AG10803 (cell line): ENCODE results near the gene ATG2A.

Experiments used
- DNase-seq: peaks from one replicate; pipeline ENCODE4 v3.0.0; 2010; ENCODE audit warnings: low read depth
- H3K4me3 ChIP-seq: 2 replicates; pipeline ENCODE4 v1.5.1; 2011; ENCODE audit warnings: mild to moderate bottlenecking, low read length, control low read depth
- TF ChIP-seq, protein P1 (sequence below): conservative IDR thresholded peaks from 2 replicates; pipeline ENCODE4 v1.5.1; 2011; ENCODE audit warnings: mild to moderate bottlenecking, low read length, control low read depth, inconsistent platforms

The ATG2A gene

DNA sequence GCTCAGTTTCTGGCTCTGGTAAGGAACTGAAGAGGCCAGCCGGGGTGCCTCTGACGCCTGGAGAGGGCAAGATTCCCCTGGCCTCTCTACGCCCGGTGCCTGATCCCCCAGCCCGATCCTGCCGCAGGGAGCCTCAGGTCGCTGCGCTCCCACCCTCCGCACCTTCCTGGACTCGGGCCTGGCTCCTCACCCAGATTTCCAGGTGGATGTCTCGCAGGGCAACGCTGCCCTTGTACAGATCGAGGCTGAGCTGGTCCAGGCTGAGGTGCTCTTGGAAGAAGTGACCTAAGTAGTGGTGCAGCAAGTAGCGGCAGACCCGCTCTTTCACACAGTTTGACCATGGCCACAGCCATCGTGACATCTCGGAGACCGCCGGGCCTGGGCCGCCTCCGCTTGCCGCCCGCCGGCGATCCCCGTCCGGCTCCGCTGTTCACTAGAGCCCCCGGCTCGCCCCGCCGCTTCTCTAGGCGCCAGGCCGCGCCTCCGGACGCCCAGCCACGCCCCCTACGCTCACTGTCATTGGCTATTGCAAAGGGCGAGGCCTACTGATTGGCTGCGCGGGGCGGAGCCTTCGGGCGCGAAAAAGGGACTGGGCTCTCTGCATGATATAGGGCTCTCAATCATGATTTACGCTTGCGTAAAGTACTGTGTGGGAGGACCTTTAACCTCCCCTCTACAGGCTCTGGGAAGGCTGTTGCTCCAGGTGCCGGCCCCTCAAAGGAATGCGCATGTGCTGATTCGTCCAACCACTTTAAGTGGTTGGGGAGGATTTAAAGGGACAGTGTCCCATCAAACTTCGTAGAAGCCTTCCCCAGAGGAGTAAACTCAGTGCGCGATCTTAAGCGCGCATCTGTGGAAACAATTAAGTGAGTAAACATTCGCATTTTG, at the start of gene ATG2A:
ATG2A (minus strand) TSS at position 435 of the 888 bp plus-strand sequence; CDS start at position 361, 74 bp downstream.
- peak within 1 kb of the TSS; percentile 99 for H3K4me3 ChIP-seq
- DNase-seq = peak; percentile 100
- TF ChIP-seq, protein P1, sequence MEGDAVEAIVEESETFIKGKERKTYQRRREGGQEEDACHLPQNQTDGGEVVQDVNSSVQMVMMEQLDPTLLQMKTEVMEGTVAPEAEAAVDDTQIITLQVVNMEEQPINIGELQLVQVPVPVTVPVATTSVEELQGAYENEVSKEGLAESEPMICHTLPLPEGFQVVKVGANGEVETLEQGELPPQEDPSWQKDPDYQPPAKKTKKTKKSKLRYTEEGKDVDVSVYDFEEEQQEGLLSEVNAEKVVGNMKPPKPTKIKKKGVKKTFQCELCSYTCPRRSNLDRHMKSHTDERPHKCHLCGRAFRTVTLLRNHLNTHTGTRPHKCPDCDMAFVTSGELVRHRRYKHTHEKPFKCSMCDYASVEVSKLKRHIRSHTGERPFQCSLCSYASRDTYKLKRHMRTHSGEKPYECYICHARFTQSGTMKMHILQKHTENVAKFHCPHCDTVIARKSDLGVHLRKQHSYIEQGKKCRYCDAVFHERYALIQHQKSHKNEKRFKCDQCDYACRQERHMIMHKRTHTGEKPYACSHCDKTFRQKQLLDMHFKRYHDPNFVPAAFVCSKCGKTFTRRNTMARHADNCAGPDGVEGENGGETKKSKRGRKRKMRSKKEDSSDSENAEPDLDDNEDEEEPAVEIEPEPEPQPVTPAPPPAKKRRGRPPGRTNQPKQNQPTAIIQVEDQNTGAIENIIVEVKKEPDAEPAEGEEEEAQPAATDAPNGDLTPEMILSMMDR = no peak

DNA sequence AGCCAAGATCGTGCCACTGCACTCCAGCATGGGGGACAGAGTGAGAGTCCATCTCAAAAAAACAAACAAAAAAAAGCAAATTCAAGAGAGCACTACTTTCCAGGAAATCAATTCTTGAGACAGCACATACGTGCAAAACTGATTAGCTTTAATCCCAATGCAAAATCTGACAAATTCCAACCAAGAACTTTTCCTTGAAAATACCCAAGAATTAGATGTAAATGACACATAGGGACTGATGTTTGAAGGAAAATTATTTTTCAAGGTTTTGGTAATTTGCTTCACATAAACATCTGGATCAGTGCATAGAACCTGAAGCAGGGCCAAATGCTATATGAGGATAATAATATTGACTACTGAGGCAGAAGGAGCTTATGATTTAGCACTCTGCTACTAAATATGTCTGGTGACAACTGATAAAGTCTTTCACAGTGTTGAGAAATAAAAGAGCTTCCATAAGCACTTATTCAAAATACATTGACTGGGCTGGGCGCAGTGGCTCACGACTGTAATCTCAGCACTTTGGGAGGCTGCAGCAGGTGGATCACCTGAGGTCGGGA, 46.1 kb upstream of the ATG2A start:
- TF ChIP-seq, protein P1 = no peak
- DNase-seq = no peak
- H3K4me3 ChIP-seq = no peak overlapping the region

DNA sequence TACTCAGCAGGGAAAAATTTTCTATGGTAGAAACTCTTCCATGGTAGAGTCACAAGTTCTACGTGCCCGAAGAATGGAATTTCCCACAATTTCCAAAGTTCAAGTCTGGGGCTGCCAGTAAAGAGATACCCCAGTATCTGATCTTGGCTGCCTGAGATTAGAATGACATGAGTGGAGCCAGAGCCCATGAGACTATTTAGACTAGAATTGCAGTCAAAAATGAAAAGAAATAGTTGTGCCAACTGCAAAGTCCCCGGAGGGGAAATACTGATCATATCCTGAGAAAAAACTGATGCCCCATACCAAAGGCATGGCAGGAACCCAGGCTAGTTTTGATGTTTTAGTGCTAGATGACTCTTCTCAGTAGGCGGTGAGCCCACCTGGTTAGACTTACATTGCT, 43.7 kb upstream of the ATG2A start:
- TF ChIP-seq, protein P1 = no peak
- no peak for DNase-seq

DNA sequence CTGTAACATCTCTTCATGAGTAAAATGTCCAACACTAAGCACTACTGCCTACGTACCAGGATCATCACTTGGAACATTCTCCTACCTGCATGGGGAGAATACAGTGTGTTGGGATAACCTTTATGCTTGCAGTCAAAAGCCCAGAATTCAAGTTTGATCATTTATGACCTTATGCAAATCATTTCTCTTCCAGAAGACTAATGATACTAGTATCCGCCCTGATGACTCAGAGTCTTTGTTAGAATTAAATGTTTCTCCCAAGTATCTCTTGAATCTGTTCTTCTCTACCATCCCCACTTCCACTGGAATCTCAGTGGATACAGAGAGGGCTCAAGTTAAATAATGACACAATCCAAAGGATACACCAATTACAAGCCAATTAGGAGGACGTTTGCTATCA, 42.5 kb upstream of the ATG2A start:
- H3K4me3 ChIP-seq = no peak overlapping the region
- TF ChIP-seq, protein P1 = no peak
- DNase-seq = no peak

More for the DNA sequence above, 43.7 kb upstream of the ATG2A start:
- no peak overlapping the region for H3K4me3 ChIP-seq

DNA sequence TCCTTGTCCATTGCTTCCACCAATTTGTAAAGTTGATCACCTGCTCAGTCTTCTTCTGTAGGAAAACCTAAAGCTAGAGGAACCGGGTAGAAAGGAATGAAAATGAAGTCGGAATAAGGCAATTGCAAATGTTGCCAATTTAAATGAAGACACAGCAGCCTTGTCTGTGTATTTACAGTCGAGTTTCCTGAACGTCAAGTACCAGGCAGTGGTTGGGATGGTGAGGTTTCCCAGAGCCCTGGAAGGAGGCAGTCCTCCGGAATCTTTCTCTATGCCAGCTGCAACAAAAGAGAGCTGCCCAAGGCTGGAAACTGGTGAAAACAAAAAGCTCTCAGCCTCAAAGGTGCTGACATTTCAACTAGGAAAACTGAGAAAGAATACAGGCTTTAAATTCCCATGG, 37.2 kb upstream of the ATG2A start:
- TF ChIP-seq, protein P1 = no peak
- no peak for DNase-seq
- H3K4me3 ChIP-seq = no peak overlapping the region

DNA sequence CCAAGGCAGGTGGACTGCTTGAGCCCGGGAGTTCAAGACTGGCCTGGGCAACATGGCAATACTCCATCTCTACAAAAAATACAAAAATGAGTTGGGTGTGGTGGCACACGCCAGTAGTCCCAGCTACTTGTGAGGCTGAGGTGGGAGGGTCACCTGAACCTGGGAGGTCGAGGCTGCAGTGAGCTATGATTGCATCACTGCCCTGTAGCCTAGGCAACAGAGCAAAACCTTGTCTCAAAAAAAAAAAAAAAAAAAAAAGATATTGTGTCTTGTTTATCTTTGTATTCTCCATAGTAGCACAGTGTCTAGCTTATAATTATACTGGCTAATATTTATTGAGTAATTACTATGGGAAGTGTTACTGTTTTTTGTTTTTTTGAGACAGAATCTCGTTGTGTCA, 34.5 kb upstream of the ATG2A start:
- no peak for DNase-seq
- TF ChIP-seq, protein P1 = no peak
- no peak overlapping the region for H3K4me3 ChIP-seq
